ENCODE results near the gene ARSB.

The ARSB gene

DNA sequence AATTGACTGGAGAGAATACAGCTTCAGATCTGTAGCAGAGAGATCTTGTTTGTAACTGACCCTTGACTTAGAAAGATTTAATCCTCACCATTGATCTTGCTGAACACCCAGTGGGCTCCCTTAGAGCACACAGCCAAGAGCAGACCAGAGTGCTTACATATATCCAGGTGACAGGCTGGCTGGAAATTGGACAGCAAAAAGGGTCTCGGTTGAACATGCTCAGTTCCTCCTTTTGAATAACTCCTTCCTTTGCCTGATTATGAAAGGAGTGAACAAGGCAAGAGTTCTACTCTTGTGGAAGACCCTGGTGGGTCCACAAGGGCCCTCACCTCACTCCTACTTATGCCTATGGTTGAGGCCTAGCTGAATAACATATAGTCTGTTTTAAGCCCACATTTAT, 202.4 kb downstream of the ARSB start:
- Histone ChIP-seq H3K9me3 (replicated peaks in 1 of 2; ENCODE audit: control insufficient read depth in 2 of 2, insufficient read depth in 1 of 2, low read depth in 1 of 2, low read length in 2 of 2) (no peaks in the 10 kb centered on the region), H3K18ac (ENCODE audit: low read length) (no peak overlapping the region), H2BK12ac (ENCODE audit: low read length) (no peak overlapping the region), H2BK15ac (ENCODE audit: low read length) (no peak overlapping the region), H2AK5ac (ENCODE audit: low read depth, low read length) (no peak overlapping the region), H4K8ac (ENCODE audit: low read depth, low read length) (no peak overlapping the region), H3K14ac (ENCODE audit: low read length) (no peak overlapping the region), H2AFZ (ENCODE audit: low read length) (no peak overlapping the region), H3K36me3 (replicated peaks in 1 of 2; ENCODE audit: control insufficient read depth in 2 of 2, insufficient read depth in 2 of 2, low read length in 2 of 2) (no peaks in the 10 kb centered on the region), H2BK120ac (ENCODE audit: low read depth, low read length) (no peak overlapping the region), H3K79me1 (ENCODE audit: low read depth, low read length) (no peaks in the 10 kb centered on the region), H3K4me3 (ENCODE audit: low read length in 2 of 2) (no peak overlapping the region), H2BK5ac (ENCODE audit: low read length) (no peak overlapping the region), H3K27ac (replicated peaks; ENCODE audit: low read length) (no peak overlapping the region), H3K23ac (ENCODE audit: low read depth, low read length, poor library complexity) (no peak overlapping the region), H4K91ac (ENCODE audit: low read depth, low read length, poor library complexity) (no peak overlapping the region), H3K9ac (ENCODE audit: low read depth, low read length, poor library complexity) (no peak overlapping the region), H3K4me1 (ENCODE audit: control insufficient read depth in 2 of 2, insufficient read depth in 1 of 2, low read depth in 1 of 2, low read length in 2 of 2) (no peaks in the 10 kb centered on the region), H3K4me2 (ENCODE audit: insufficient read depth, low read length, poor library complexity, severe bottlenecking) (no peak overlapping the region), H3K4ac (ENCODE audit: low read length) (no peak overlapping the region), H3K27me3 (ENCODE audit: control insufficient read depth in 3 of 3, insufficient read depth in 3 of 3, low read depth in 1 of 3, low read length in 3 of 3) (no peaks in the 10 kb centered on the region)
- no peak for DNase-seq (ENCODE audit: low spot score)
- no CpG with 5 or more reads among the region's 1 CpG for WGBS, 2 donors (ENCODE audit: extremely low coverage in 2 of 2, insufficient read length in 2 of 2, insufficient replicate concordance in 1 of 2)

DNA sequence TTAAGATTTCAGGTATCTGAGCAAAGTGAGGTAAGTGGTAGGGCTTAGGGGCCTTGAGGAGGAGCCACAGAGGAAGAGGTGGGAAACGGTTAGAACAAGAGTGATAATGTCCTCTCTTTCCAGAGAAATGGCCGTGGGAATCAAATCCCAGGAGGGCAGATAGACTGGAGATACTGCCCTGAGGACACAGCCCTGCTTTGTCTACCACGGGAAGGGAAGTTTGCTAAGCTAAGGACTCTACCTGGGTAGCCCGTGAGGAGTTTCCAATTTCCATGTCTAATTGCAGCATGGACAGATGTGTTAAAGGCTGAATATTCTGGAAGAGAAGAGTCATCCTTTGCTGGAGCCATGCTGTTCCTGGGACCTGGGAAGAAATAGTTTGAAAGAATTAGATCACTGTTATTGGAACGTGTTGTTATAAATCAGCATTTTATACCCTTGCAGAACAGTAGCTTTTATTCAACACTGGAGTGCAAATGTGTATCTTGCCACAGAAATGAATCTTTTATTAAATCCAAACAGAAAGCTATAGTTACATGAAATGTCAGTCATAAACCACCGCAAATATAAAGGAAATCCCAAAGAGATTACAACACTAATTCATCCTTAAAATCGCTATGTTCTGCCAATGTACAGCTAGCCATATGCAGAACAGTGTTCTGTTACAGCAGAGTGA, 203.4 kb downstream of the ARSB start:
- H3K79me1 ChIP-seq (ENCODE audit: low read depth, low read length) = no peaks in the 10 kb centered on the region
- no peaks in the 10 kb centered on the region for H3K9me3 ChIP-seq (replicated peaks in 1 of 2; ENCODE audit: control insufficient read depth in 2 of 2, insufficient read depth in 1 of 2, low read depth in 1 of 2, low read length in 2 of 2)
- no peak overlapping the region for H4K8ac ChIP-seq (ENCODE audit: low read depth, low read length)
- no peak overlapping the region for H3K9ac ChIP-seq (ENCODE audit: low read depth, low read length, poor library complexity)
- H3K36me3 ChIP-seq (replicated peaks in 1 of 2; ENCODE audit: control insufficient read depth in 2 of 2, insufficient read depth in 2 of 2, low read length in 2 of 2) = no peaks in the 10 kb centered on the region
- H3K14ac ChIP-seq (ENCODE audit: low read length) = no peak overlapping the region
- no peak for DNase-seq (ENCODE audit: low spot score)
- H2BK15ac ChIP-seq (ENCODE audit: low read length) = no peak overlapping the region
- H2BK12ac ChIP-seq (ENCODE audit: low read length) = no peak overlapping the region
- no peak overlapping the region for H2BK120ac ChIP-seq (ENCODE audit: low read depth, low read length)
- no peak overlapping the region for H3K23ac ChIP-seq (ENCODE audit: low read depth, low read length, poor library complexity)
- no CpG with 5 or more reads among the region's 7 CpGs for WGBS, 2 donors (ENCODE audit: extremely low coverage in 2 of 2, insufficient read length in 2 of 2, insufficient replicate concordance in 1 of 2)
- no peak overlapping the region for H2BK5ac ChIP-seq (ENCODE audit: low read length)
- no peak overlapping the region for H3K4me2 ChIP-seq (ENCODE audit: insufficient read depth, low read length, poor library complexity, severe bottlenecking)
- no peaks in the 10 kb centered on the region for H3K4me1 ChIP-seq (ENCODE audit: control insufficient read depth in 2 of 2, insufficient read depth in 1 of 2, low read depth in 1 of 2, low read length in 2 of 2)
- H3K27ac ChIP-seq (replicated peaks; ENCODE audit: low read length) = no peak overlapping the region
- H3K4me3 ChIP-seq (ENCODE audit: low read length in 2 of 2) = no peak overlapping the region
- H2AK5ac ChIP-seq (ENCODE audit: low read depth, low read length) = no peak overlapping the region
- no peak overlapping the region for H3K4ac ChIP-seq (ENCODE audit: low read length)
- no peak overlapping the region for H2AFZ ChIP-seq (ENCODE audit: low read length)
- H4K91ac ChIP-seq (ENCODE audit: low read depth, low read length, poor library complexity) = no peak overlapping the region
- no peak overlapping the region for H3K18ac ChIP-seq (ENCODE audit: low read length)
- H3K27me3 ChIP-seq (ENCODE audit: control insufficient read depth in 3 of 3, insufficient read depth in 3 of 3, low read depth in 1 of 3, low read length in 3 of 3) = no peaks in the 10 kb centered on the region

DNA sequence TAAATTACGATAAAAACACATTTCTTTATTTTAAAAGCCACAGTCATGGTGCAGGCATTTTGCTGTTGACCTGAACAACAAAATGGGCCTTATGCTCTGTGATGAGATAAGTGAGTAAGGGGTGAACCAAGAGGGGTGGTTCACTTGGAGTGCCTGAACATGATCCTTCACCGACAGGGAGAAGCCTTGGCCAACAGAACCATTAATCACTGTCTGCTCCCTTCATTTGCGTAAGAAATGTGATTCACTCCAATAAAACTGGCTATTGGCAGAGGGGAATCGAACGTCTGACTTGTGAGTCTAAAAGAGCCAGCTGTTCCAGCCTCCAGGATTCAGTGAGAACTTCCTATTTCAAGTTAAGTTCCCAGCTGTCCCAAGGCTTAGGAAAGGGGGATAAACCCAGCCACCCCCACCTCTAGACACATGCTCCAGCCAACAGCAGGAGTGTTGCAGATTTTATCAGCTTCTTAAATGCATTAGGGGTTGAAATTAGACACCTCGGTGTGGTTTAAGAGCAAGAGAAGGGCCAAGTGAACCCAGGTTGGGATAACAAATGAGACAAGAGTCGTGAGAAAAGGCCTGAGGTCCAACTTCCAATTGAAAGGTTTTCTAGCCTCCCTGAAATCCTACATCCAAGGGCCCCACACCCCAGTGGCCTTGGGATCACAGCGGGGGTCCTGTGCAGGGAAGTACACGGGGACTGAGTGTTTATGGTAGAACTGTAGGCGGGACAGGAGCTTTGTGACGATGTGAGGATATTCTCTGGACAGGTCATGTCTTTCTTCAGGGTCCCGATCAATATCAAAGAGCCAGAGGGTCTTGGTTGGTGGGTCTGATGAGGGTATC, 205.1 kb downstream of the ARSB start:
- Histone ChIP-seq H3K36me3 (replicated peaks in 1 of 2; ENCODE audit: control insufficient read depth in 2 of 2, insufficient read depth in 2 of 2, low read length in 2 of 2) (no peaks in the 10 kb centered on the region), H4K8ac (ENCODE audit: low read depth, low read length) (no peak overlapping the region), H2AFZ (ENCODE audit: low read length) (no peak overlapping the region), H3K4me2 (ENCODE audit: insufficient read depth, low read length, poor library complexity, severe bottlenecking) (no peak overlapping the region), H3K27ac (replicated peaks; ENCODE audit: low read length) (no peak overlapping the region), H3K14ac (ENCODE audit: low read length) (no peak overlapping the region), H4K91ac (ENCODE audit: low read depth, low read length, poor library complexity) (no peak overlapping the region), H3K79me1 (ENCODE audit: low read depth, low read length) (no peaks in the 10 kb centered on the region), H2BK120ac (ENCODE audit: low read depth, low read length) (no peak overlapping the region), H3K4me1 (ENCODE audit: control insufficient read depth in 2 of 2, insufficient read depth in 1 of 2, low read depth in 1 of 2, low read length in 2 of 2) (no peaks in the 10 kb centered on the region), H3K27me3 (ENCODE audit: control insufficient read depth in 3 of 3, insufficient read depth in 3 of 3, low read depth in 1 of 3, low read length in 3 of 3) (no peaks in the 10 kb centered on the region), H3K23ac (ENCODE audit: low read depth, low read length, poor library complexity) (no peak overlapping the region), H3K18ac (ENCODE audit: low read length) (no peak overlapping the region), H2AK5ac (ENCODE audit: low read depth, low read length) (no peak overlapping the region), H2BK12ac (ENCODE audit: low read length) (no peak overlapping the region), H3K9ac (ENCODE audit: low read depth, low read length, poor library complexity) (no peak overlapping the region), H3K9me3 (replicated peaks in 1 of 2; ENCODE audit: control insufficient read depth in 2 of 2, insufficient read depth in 1 of 2, low read depth in 1 of 2, low read length in 2 of 2) (no peaks in the 10 kb centered on the region), H3K4me3 (ENCODE audit: low read length in 2 of 2) (no peak overlapping the region), H2BK5ac (ENCODE audit: low read length) (no peak overlapping the region), H3K4ac (ENCODE audit: low read length) (no peak overlapping the region), H2BK15ac (ENCODE audit: low read length) (no peak overlapping the region)
- DNase-seq (ENCODE audit: low spot score) = no peak
- no CpG with 5 or more reads among the region's 12 CpGs for WGBS, 2 donors (ENCODE audit: extremely low coverage in 2 of 2, insufficient read length in 2 of 2, insufficient replicate concordance in 1 of 2)

- no peak overlapping the region for H3K4me2 ChIP-seq (ENCODE audit: insufficient read depth, low read length, poor library complexity, severe bottlenecking)
- DNase-seq (ENCODE audit: low spot score) = no peak
- no peaks in the 10 kb centered on the region for H3K79me1 ChIP-seq (ENCODE audit: low read depth, low read length)
- no peak overlapping the region for H4K91ac ChIP-seq (ENCODE audit: low read depth, low read length, poor library complexity)
- no peak overlapping the region for H3K14ac ChIP-seq (ENCODE audit: low read length)
- H2BK15ac ChIP-seq (ENCODE audit: low read length) = no peak overlapping the region
- H3K9me3 ChIP-seq (replicated peaks in 1 of 2; ENCODE audit: control insufficient read depth in 2 of 2, insufficient read depth in 1 of 2, low read depth in 1 of 2, low read length in 2 of 2) = no peaks in the 10 kb centered on the region
- no peak overlapping the region for H3K18ac ChIP-seq (ENCODE audit: low read length)
- H2BK5ac ChIP-seq (ENCODE audit: low read length) = no peak overlapping the region
- no peak overlapping the region for H2BK12ac ChIP-seq (ENCODE audit: low read length)
- no peak overlapping the region for H2BK120ac ChIP-seq (ENCODE audit: low read depth, low read length)
- H3K4me1 ChIP-seq (ENCODE audit: control insufficient read depth in 2 of 2, insufficient read depth in 1 of 2, low read depth in 1 of 2, low read length in 2 of 2) = no peaks in the 10 kb centered on the region
- H3K4me3 ChIP-seq (ENCODE audit: low read length in 2 of 2) = no peak overlapping the region
- H2AFZ ChIP-seq (ENCODE audit: low read length) = no peak overlapping the region
- no CpG with 5 or more reads among the region's 4 CpGs for WGBS, 2 donors (ENCODE audit: extremely low coverage in 2 of 2, insufficient read length in 2 of 2, insufficient replicate concordance in 1 of 2)
- no peak overlapping the region for H2AK5ac ChIP-seq (ENCODE audit: low read depth, low read length)
- H3K36me3 ChIP-seq (replicated peaks in 1 of 2; ENCODE audit: control insufficient read depth in 2 of 2, insufficient read depth in 2 of 2, low read length in 2 of 2) = no peaks in the 10 kb centered on the region
- no peak overlapping the region for H3K27ac ChIP-seq (replicated peaks; ENCODE audit: low read length)
- no peak overlapping the region for H3K9ac ChIP-seq (ENCODE audit: low read depth, low read length, poor library complexity)
- no peak overlapping the region for H3K4ac ChIP-seq (ENCODE audit: low read length)
- H3K23ac ChIP-seq (ENCODE audit: low read depth, low read length, poor library complexity) = no peak overlapping the region
- no peaks in the 10 kb centered on the region for H3K27me3 ChIP-seq (ENCODE audit: control insufficient read depth in 3 of 3, insufficient read depth in 3 of 3, low read depth in 1 of 3, low read length in 3 of 3)
- no peak overlapping the region for H4K8ac ChIP-seq (ENCODE audit: low read depth, low read length)
These were observed 205.8 kb downstream of the ARSB start for GRCh38 chr5:78779262-78779661.
